Endothelial cell of umbilical vein (primary cell): ENCODE results near the gene MIEF1.

Experiments
- CTCF ChIP-seq, 2 donors: IDR thresholded peaks; 1 replicate in 1 of 2; 2 replicates in 1 of 2; pipeline ENCODE4 v1.5.1; 2011; ENCODE audit warnings: low read length in 2 of 2, mild to moderate bottlenecking in 2 of 2, moderate library complexity in 2 of 2, control low read depth in 1 of 2, inconsistent platforms in 1 of 2, low read depth in 1 of 2; ENCODE audit not compliant: insufficient read depth in 1 of 2; ENCODE audit errors: extremely low read depth in 1 of 2
- EZH2 ChIP-seq: IDR thresholded peaks from 2 replicates; pipeline ENCODE4 v1.6.1; 2012; ENCODE audit warnings: borderline replicate concordance, low read depth, mild to moderate bottlenecking, moderate library complexity, low read length, inconsistent platforms; ENCODE audit not compliant: severe bottlenecking
- FOS ChIP-seq: IDR thresholded peaks from 2 replicates; pipeline ENCODE4 v1.6.1; 2011; ENCODE audit warnings: mild to moderate bottlenecking, low read length, moderate library complexity, borderline replicate concordance; ENCODE audit not compliant: insufficient read depth
- JUN ChIP-seq: IDR thresholded peaks from 2 replicates; pipeline ENCODE4 v1.6.1; 2011; ENCODE audit warnings: borderline replicate concordance, low read depth; ENCODE audit not compliant: insufficient read length, insufficient read depth
- MAX ChIP-seq: IDR thresholded peaks from 2 replicates; pipeline ENCODE4 v1.6.1; 2011; ENCODE audit not compliant: insufficient read depth, insufficient read length
- POLR2A ChIP-seq: IDR thresholded peaks from 2 replicates; pipeline ENCODE4 v1.6.1; 2012; ENCODE audit warnings: low read depth, mild to moderate bottlenecking, control low read depth, low read length

GRCh38 chr22:39554151-39554550 lies 52.1 kb downstream of the MIEF1 start:
- TF ChIP-seq POLR2A (no peak), CTCF (IDR thresholded peaks at IDR 0.05; ENCODE audit: extremely low read depth in 1 of 2, insufficient read depth in 1 of 2, low read depth in 1 of 2, low read length in 2 of 2) (no peak), FOS (no peak), JUN (no peak), MAX (no peak), EZH2 (no peak)
